Pancreas (tissue), 10 donors: Measurements from ENCODE around the gene COX5A. TPM values are rescaled to one million over a fixed set of nuclear protein-coding genes. Genes with fewer than 3 reads are reported as not detected.
"Not testable (repeated sequence)": the region's sequence is repeated elsewhere in the genome, so short reads cannot be mapped to it uniquely, and the experiment has no call there.

Experiments
- ATAC-seq, 4 donors: fragments of 200-7000 bp; cut with Tn5 transposase; one replicate each; pipeline versions ENCODE4 v1.8.0 to v1.9.1; 2020; ENCODE audit warnings: mild to moderate bottlenecking in 4 of 4, moderate library complexity in 4 of 4
- DNase-seq, 6 donors: peaks; one replicate each; pipeline ENCODE4 v3.0.0-alpha.2; 2020
- FAIRE-seq: peaks from 2 replicates; lab custom pipeline; 2012; peaks lifted over from hg19 to GRCh38; lab: Jason Lieb, UNC
- H3K27ac ChIP-seq, 4 donors: fragments of 200-600 bp; sonication (generic); 1 replicate in 3 of 4; 2 replicates in 1 of 4; pipeline versions ENCODE4 v1.5.0 to v1.8.0; 2020
- H3K27me3 ChIP-seq, 4 donors: fragments of 200-600 bp; one replicate each; pipeline ENCODE4 v1.8.0; 2021
- H3K36me3 ChIP-seq, 3 donors: fragments of 200-600 bp; sonication (generic) in 1 of 3; one replicate each; pipeline versions ENCODE4 v1.5.0 to v1.8.0; 2020 to 2021
- H3K4me1 ChIP-seq, 3 donors: fragments of 200-600 bp; one replicate each; pipeline ENCODE4 v1.8.0; 2021
- H3K4me3 ChIP-seq, 4 donors: fragments of 200-600 bp; sonication (generic) in 2 of 4; one replicate each; pipeline versions ENCODE4 v1.5.0 to v1.8.0; 2020 to 2021
- H3K9me3 ChIP-seq, 4 donors: fragments of 200-600 bp; one replicate each; pipeline ENCODE4 v1.8.0; 2021
- WGBS, 2 donors: extraction: QIAGEN DNeasy Blood & Tissue Kit; methylation state at CpG; one replicate each; pipeline ENCODE4 v1.1.7; 2013; 5-methylcytosine and 5-hydroxymethylcytosine counted together
- intact Hi-C, 3 donors: fragments of 100-400 bp; cut with DNase I; formaldehyde crosslinking; loops; one replicate each; pipeline versions ENCODE4 v1.11.1 to v1.14.2; 2022
- polyA plus RNA-seq, 2 donors: library from polyadenylated mRNA; stranded (reverse); fragments of 200-250 nt; gene quantifications; one replicate each; pipeline ENCODE4 v1.2.3, GENCODE V29; 2013
- total RNA-seq, 6 donors: library from RNA; stranded (reverse); fragmentation: NEBNext Ultra II Directional in 4 of 6; extraction: Animal tissue kit (Norgen Biotek cat#: 25700) in 4 of 6; gene quantifications; one replicate each; pipeline versions ENCODE4 v1.2.1 to v1.2.4, GENCODE V29; 2021 to 2023
- TF ChIP-seq, protein P1 (sequence below), 4 donors: fragments of 200-600 bp; sonication (generic) in 3 of 4; IDR thresholded peaks; one replicate each; pipeline versions ENCODE4 v1.5.0 to v1.8.0; 2021; ENCODE audit warnings: antibody characterized with exemption in 4 of 4
- donor health status: healthy with polysubstance abuse.
- donor health status: DM: no; HTN: no; CAD: no; lungs with moderate emphysema.
- donor health status: DM: no; HTN: no; CAD: no.
- donor health status: control.
- donor health status: control.
- donor health status: Bipolar disorder and iron deficiency.
- donor health status: DM: yes; HTN: yes; CAD: no.
- donor health status: DM: no; HTN: no; CAD: no.
- donor health status: DM: no; HTN: no; CAD: no.
- donor health status: DM: yes; HTN: yes; CAD: no.

COX5A gene
- total and polyA plus RNA-seq, 8 donors: 76.4 to 127 (median 92.7) TPM

GRCh38 chr15:74928771-74929198 is 9.1 kb downstream of the COX5A start:
- TF ChIP-seq, protein P1, sequence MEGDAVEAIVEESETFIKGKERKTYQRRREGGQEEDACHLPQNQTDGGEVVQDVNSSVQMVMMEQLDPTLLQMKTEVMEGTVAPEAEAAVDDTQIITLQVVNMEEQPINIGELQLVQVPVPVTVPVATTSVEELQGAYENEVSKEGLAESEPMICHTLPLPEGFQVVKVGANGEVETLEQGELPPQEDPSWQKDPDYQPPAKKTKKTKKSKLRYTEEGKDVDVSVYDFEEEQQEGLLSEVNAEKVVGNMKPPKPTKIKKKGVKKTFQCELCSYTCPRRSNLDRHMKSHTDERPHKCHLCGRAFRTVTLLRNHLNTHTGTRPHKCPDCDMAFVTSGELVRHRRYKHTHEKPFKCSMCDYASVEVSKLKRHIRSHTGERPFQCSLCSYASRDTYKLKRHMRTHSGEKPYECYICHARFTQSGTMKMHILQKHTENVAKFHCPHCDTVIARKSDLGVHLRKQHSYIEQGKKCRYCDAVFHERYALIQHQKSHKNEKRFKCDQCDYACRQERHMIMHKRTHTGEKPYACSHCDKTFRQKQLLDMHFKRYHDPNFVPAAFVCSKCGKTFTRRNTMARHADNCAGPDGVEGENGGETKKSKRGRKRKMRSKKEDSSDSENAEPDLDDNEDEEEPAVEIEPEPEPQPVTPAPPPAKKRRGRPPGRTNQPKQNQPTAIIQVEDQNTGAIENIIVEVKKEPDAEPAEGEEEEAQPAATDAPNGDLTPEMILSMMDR (IDR thresholded peaks at IDR 0.05): no peak
- intact Hi-C loops: no loop called here
- no peak for FAIRE-seq
- Histone ChIP-seq H3K36me3 (peaks cover 0 to 37% (median 0%) of the 10 kb centered on the region in 3 donors), H3K27me3 (no peaks in the 10 kb centered on the region), H3K4me3 (no peak overlapping the region), H3K27ac (no peak overlapping the region), H3K9me3 (no peaks in the 10 kb centered on the region), H3K4me1 (peaks cover 0 to 7% (median 0%) of the 10 kb centered on the region in 3 donors)
- no peak for DNase-seq
- WGBS, 2 donors: 93% methylated on average over 5 of the region's 5 CpGs
- no peak for ATAC-seq

GRCh38 chr15:74924525-74924924 is 13.3 kb downstream of the COX5A start:
- H3K27me3 ChIP-seq: no peaks in the 10 kb centered on the region
- WGBS, 2 donors: 91 to 94% methylated on average over 3 of the region's 3 CpGs
- FAIRE-seq (no peak), ATAC-seq (no peak), DNase-seq (no peak)
- H3K4me1 ChIP-seq: no peaks in the 10 kb centered on the region
- intact Hi-C loops: no loop called here
- peaks cover 0 to 78% (median 8%) of the 10 kb centered on the region in 3 donors for H3K36me3 ChIP-seq
- H3K9me3 ChIP-seq: no peaks in the 10 kb centered on the region
- H3K27ac ChIP-seq: no peak overlapping the region
- TF ChIP-seq, protein P1 (IDR thresholded peaks at IDR 0.05): no peak
- H3K4me3 ChIP-seq: no peak overlapping the region

- WGBS, 2 donors: 86 to 88% methylated on average over 8 of the region's 8 CpGs
- Histone ChIP-seq H3K9me3 (no peaks in the 10 kb centered on the region), H3K4me3 (no peak overlapping the region), H3K4me1 (no peaks in the 10 kb centered on the region), H3K27ac (no peak overlapping the region), H3K36me3 (peaks cover 0 to 68% (median 16%) of the 10 kb centered on the region in 3 donors), H3K27me3 (no peaks in the 10 kb centered on the region)
- FAIRE-seq: no peak
- peak in 1 of 4 donors; percentile 32 for ATAC-seq
- peak in 1 of 6 donors; percentile 26 for DNase-seq
- intact Hi-C loops: no loop called here
- TF ChIP-seq, protein P1 (IDR thresholded peaks at IDR 0.05): no peak
Observed at GRCh38 chr15:74920456-74920855, 17.4 kb downstream of the COX5A start.

DNA sequence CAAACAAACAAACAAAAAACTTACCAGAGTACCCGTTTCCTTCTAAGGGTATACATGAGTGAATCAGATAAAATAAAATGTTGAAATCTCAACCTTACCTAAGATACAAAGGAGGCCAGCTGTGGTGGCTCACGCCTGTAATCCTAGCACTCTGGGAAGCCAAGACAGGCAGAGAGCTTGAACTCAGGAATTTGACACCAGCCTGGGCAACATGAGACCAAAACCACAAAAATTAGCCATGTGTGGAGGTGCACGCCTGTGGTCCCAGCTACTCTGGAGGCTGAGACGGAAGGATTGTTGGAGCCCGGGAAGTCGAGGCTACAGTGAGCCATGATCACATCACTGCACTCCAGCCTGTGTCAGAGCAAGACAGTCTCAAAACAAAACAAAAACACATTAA is 20.2 kb downstream of the COX5A start:
- DNase-seq: peak in 1 of 6 donors; percentile 6
- Histone ChIP-seq H3K4me3 (no peak overlapping the region), H3K4me1 (no peaks in the 10 kb centered on the region), H3K36me3 (peaks cover 0 to 64% (median 11%) of the 10 kb centered on the region in 3 donors), H3K27me3 (no peaks in the 10 kb centered on the region), H3K9me3 (no peaks in the 10 kb centered on the region), H3K27ac (no peak overlapping the region)
- no peak for FAIRE-seq
- ATAC-seq: no peak
- TF ChIP-seq, protein P1 (IDR thresholded peaks at IDR 0.05): no peak
- intact Hi-C loops: no loop called here
- 88 to 89% methylated on average over 6 of the region's 6 CpGs for WGBS, 2 donors

- H3K27ac ChIP-seq, ATAC-seq, intact Hi-C loops, FAIRE-seq, H3K9me3 ChIP-seq, H3K4me3 ChIP-seq, H3K27me3 ChIP-seq, H3K4me1 ChIP-seq: not testable (repeated sequence)
- peaks cover 0 to 27% (median 6%) of the 10 kb centered on the region in 3 donors for H3K36me3 ChIP-seq
- DNase-seq: peak in 1 of 6 donors; percentile 3
- 93 to 96% methylated on average over 8 of the region's 8 CpGs for WGBS, 2 donors
Observed at GRCh38 chr15:74913799-74914198, 24.1 kb downstream of the COX5A start.
